Activated B cell treated with CpG ODN at 0.5 μM for 24 hours (primary cell): ENCODE measurements around the gene ATXN7L3B. TPM values are rescaled to one million over a fixed set of nuclear protein-coding genes. Genes with fewer than 3 reads are reported as not detected.
"Not testable (repeated sequence)": the region's sequence is repeated elsewhere in the genome, so short reads cannot be mapped to it uniquely, and the experiment has no call there.

Experiments used
- ATAC-seq: fragments of 200-7000 bp; cut with Tn5 transposase; one replicate; pipeline ENCODE4 v1.10.0; 2021; ENCODE audit warnings: low read depth, mild to moderate bottlenecking, moderate library complexity
- CTCF ChIA-PET: fragments of 350-600 bp; sonication (Branson Sonifier 250); formaldehyde crosslinking; loops from one replicate; lab custom pipeline; 2021; ENCODE audit warnings: antibody characterized with exemption; lab: Charles Lee
- POLR2A ChIA-PET: fragments of 350-600 bp; sonication (Branson Sonifier 250); formaldehyde crosslinking; loops from one replicate; lab custom pipeline; 2021; ENCODE audit warnings: antibody characterized with exemption; lab: Charles Lee
- DNase-seq: peaks from one replicate; pipeline ENCODE4 v3.0.0; 2022
- H3K27ac Mint-ChIP-seq: one replicate; pipeline ENCODE4 v1.8.0; 2020; ENCODE audit warnings: mixed read lengths
- H3K27me3 Mint-ChIP-seq: one replicate; pipeline ENCODE4 v1.8.0; 2021; ENCODE audit warnings: mixed read lengths
- H3K36me3 Mint-ChIP-seq: one replicate; pipeline ENCODE4 v1.8.0; 2021; ENCODE audit warnings: low read depth, mixed read lengths
- H3K4me1 Mint-ChIP-seq: one replicate; pipeline ENCODE4 v1.8.0; 2021; ENCODE audit warnings: mixed read lengths
- H3K4me3 Mint-ChIP-seq: one replicate; pipeline ENCODE4 v1.8.0; 2020; ENCODE audit warnings: mild to moderate bottlenecking, mixed read lengths
- H3K9me3 Mint-ChIP-seq: one replicate; pipeline ENCODE4 v1.8.0; 2020; ENCODE audit warnings: mixed read lengths
- intact Hi-C: fragments of 100-400 bp; cut with micrococcal nuclease; formaldehyde crosslinking; loops from one replicate; pipeline ENCODE4 v1.15.1; 2024
- total RNA-seq: library from RNA; stranded (reverse); gene quantifications from 2 replicates; pipeline ENCODE4 v1.2.3, GENCODE V29; 2022
- TF ChIP-seq, protein P1 (sequence below): fragments of 200-600 bp; IDR thresholded peaks from one replicate; pipeline ENCODE4 v1.8.0; 2022; ENCODE audit warnings: antibody characterized with exemption, mild to moderate bottlenecking

The ATXN7L3B gene
- total RNA-seq, 1 donor from 2014 or later, result 30.7 TPM

DNA sequence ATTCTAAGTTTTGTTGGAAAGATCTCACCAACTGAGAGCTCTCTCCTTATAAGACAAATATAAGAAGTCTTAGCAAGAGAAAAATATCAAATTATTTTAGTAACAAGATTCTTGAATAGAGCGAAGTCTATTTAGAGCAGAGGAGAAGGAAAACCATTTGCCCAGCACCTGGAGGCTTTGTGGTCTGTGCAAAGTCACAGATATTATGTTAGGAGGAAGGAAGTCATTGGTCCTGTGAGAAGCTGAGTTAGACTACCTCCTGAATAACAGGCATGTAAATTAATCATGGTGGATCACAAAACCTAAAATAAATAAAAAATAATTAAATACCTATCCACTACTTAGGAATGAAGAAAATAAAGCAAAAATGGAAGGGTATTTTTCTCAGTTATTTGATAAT, 38.4 kb upstream of the ATXN7L3B start:
- H3K9me3 Mint-ChIP-seq, result peaks cover 4% of the 10 kb centered on the region
- CTCF ChIA-PET, result no interaction called here
- no peaks in the 10 kb centered on the region for H3K4me1 Mint-ChIP-seq

DNA sequence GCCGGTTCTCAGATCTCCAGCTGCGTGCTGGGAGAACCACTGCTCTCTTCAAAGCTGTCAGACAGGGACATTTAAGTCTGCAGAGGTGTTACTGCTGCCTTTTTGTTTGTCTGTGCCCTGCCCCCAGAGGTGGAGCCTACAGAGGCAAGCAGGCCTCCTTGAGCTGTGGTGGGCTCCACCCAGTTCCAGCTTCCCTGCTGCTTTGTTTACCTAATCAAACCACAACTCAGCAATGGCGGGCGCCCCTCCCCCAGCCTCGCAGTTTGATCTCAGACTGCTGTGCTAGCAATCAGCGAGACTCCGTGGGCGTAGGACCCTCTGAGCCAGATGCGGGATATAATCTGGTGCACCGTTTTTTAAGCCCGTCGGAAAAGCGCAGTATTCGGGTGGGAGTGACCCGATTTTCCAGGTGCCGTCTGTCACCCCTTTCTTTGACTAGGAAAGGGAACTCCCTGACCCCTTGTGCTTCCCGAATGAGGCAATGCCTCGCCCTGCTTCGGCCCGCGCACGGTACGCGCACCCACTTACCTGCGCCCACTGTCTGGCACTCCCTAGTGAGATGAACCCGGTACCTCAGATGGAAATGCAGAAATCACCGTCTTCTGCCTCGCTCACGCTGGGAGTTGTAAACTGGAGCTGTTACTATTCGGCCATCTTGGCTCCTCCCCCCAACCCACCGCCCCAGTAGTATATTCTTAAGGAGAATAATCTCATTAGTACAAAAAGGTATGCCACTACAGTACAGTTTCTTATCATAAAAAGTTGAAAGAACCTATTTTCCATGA, 28.6 kb upstream of the ATXN7L3B start:
- H3K9me3 Mint-ChIP-seq, intact Hi-C loops, POLR2A ChIA-PET, H3K36me3 Mint-ChIP-seq, H3K4me3 Mint-ChIP-seq, H3K27me3 Mint-ChIP-seq, DNase-seq, H3K4me1 Mint-ChIP-seq, H3K27ac Mint-ChIP-seq, ATAC-seq, CTCF ChIA-PET: not testable (repeated sequence)

More for the DNA sequence above, 38.4 kb upstream of the ATXN7L3B start:
- DNase-seq (no peak), ATAC-seq (no peak)
- Mint-ChIP-seq H3K27me3 (no peaks in the 10 kb centered on the region), H3K36me3 (no peaks in the 10 kb centered on the region), H3K27ac (no peak overlapping the region), H3K4me3 (no peak overlapping the region)
- TF ChIP-seq, protein P1, sequence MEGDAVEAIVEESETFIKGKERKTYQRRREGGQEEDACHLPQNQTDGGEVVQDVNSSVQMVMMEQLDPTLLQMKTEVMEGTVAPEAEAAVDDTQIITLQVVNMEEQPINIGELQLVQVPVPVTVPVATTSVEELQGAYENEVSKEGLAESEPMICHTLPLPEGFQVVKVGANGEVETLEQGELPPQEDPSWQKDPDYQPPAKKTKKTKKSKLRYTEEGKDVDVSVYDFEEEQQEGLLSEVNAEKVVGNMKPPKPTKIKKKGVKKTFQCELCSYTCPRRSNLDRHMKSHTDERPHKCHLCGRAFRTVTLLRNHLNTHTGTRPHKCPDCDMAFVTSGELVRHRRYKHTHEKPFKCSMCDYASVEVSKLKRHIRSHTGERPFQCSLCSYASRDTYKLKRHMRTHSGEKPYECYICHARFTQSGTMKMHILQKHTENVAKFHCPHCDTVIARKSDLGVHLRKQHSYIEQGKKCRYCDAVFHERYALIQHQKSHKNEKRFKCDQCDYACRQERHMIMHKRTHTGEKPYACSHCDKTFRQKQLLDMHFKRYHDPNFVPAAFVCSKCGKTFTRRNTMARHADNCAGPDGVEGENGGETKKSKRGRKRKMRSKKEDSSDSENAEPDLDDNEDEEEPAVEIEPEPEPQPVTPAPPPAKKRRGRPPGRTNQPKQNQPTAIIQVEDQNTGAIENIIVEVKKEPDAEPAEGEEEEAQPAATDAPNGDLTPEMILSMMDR, result no peak
- POLR2A ChIA-PET, result no interaction called here
- intact Hi-C loops, result no loop called here

DNA sequence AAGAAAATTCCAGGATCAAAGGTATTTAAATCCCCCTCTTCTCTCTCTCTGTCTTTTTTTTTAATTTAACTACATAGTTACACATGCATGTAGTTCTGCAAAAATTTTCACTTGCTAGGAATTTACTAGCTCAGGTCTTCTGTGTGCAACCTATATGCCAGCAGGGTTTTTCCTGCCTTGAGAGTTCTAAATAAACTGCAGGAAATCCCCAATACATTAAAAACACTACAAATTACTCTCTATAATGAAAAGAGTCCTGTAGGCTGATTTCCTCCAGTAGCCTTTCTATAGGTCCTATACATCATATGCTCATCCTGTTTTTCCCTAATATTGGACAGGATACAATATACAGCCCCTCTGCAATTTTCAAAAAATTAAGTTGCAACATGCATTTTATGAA, 27.7 kb upstream of the ATXN7L3B start:
- Mint-ChIP-seq H3K27me3 (no peaks in the 10 kb centered on the region), H3K9me3 (peaks cover 4% of the 10 kb centered on the region), H3K27ac (no peak overlapping the region), H3K4me1 (no peaks in the 10 kb centered on the region), H3K36me3 (no peaks in the 10 kb centered on the region), H3K4me3 (no peak overlapping the region)
- TF ChIP-seq, protein P1, result no peak
- ChIA-PET POLR2A (no interaction called here), CTCF (no interaction called here)
- intact Hi-C loops, result no loop called here
- DNase-seq (no peak), ATAC-seq (no peak)

DNA sequence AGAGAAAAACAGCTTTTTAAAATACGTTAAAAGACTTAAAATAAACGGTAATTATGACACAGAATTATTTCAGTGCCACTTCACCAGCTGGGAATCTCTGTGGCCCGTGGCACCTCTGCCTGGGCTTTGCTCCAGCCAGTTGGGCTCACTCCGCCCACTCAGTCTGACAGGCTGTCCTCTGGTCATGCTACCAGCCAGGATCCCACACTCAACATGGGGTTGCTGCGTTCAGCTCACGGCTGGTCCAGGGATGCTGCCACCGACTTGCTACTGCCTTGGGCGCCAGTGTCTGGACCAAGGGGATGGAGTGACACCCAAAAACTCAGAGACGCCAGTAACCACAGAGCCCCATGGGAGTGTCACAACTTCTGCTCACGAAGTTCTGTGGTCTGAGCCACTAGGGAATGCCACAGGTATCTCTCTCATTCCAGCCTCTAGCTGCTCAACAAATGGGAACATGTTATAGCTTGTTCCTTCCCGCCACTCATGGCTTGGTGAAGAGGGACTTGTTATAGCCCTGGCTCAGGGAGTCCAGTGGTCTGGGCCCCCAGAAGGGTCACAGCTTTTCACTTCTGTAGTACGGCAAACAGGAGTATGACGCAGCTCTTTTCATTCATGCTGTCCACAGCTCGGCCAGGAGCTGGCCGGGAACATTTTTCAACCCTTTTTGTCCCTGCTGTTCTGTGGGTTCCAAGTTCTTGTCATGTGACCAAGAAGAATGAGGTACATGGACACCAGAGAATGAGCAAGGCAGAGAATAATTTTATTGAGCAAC, 23.4 kb upstream of the ATXN7L3B start:
- Mint-ChIP-seq H3K4me1 (no peaks in the 10 kb centered on the region), H3K27me3 (peaks cover 3% of the 10 kb centered on the region), H3K27ac (no peak overlapping the region), H3K36me3 (no peaks in the 10 kb centered on the region), H3K9me3 (no peaks in the 10 kb centered on the region), H3K4me3 (no peak overlapping the region)
- TF ChIP-seq, protein P1, result no peak
- ChIA-PET CTCF (no interaction called here), POLR2A (no interaction called here)
- intact Hi-C loops, result no loop called here
- ATAC-seq, result no peak
- no peak for DNase-seq

DNA sequence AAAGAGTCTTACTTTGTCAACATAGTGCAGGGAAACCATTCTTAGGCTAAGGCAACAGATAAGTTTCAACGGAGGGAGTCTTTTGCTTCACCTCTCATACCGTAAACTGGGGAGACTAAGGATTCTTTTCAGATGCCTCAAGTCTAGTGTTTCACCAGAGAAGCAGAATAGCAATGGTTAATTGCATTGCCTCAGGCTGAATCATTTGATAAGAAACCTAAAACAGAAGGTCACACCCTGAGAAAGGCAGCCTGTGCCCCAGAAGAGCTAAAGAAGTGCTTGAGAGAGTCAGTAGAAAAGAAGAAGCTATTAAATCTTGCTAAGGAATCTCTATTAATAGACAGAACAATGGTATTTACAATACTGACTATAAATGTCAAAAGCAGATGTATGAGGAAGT, 21.8 kb upstream of the ATXN7L3B start:
- Mint-ChIP-seq H3K27ac (no peak overlapping the region), H3K9me3 (no peaks in the 10 kb centered on the region), H3K36me3 (no peaks in the 10 kb centered on the region), H3K4me3 (no peak overlapping the region), H3K4me1 (no peaks in the 10 kb centered on the region), H3K27me3 (peaks cover 6% of the 10 kb centered on the region)
- TF ChIP-seq, protein P1, result no peak
- no peak for ATAC-seq
- intact Hi-C loops, result no loop called here
- DNase-seq, result no peak
- ChIA-PET CTCF (no interaction called here), POLR2A (no interaction called here)
